Keratinocyte (primary cell): ENCODE results near the gene VASH2. TPM values are rescaled to one million over a fixed set of nuclear protein-coding genes. Genes with fewer than 3 reads are reported as not detected.

Source experiments
- DNase-seq: peaks from one replicate; pipeline ENCODE4 v3.0.0-alpha.2; 2011; ENCODE audit warnings: low read depth, missing footprints, low spot score
- FAIRE-seq: peaks from 2 replicates; lab custom pipeline; 2011; peaks lifted over from hg19 to GRCh38; lab: Jason Lieb, UNC
- H2AFZ ChIP-seq: 2 replicates; pipeline ENCODE4 v1.6.0; 2012; ENCODE audit warnings: low read length, control low read depth, inconsistent platforms; ENCODE audit not compliant: control insufficient read depth
- H3K27ac ChIP-seq: 2 replicates; pipeline ENCODE4 v1.5.1; 2011; ENCODE audit warnings: low read length; ENCODE audit not compliant: control insufficient read depth, insufficient read depth
- H3K27me3 ChIP-seq: 3 replicates; pipeline ENCODE4 v1.6.0; 2011; ENCODE audit warnings: low read length; ENCODE audit not compliant: control insufficient read depth, insufficient read depth; ENCODE audit errors: extremely low read depth
- H3K36me3 ChIP-seq, 2 experiments: 2 replicates in 1 of 2; 3 replicates in 1 of 2; pipeline ENCODE4 v1.5.1; 2011; ENCODE audit warnings: low read length in 2 of 2, mild to moderate bottlenecking in 1 of 2; ENCODE audit not compliant: control insufficient read depth in 2 of 2, insufficient read depth in 2 of 2; ENCODE audit errors: extremely low read depth in 1 of 2
- H3K4me1 ChIP-seq: 3 replicates; pipeline ENCODE4 v1.5.1; 2011; ENCODE audit warnings: low read length; ENCODE audit not compliant: control insufficient read depth, insufficient read depth; ENCODE audit errors: extremely low read depth
- H3K4me2 ChIP-seq: 3 replicates; pipeline ENCODE4 v1.6.0; 2011; ENCODE audit warnings: low read depth, low read length; ENCODE audit not compliant: control insufficient read depth, insufficient read depth; ENCODE audit errors: extremely low read depth
- H3K4me3 ChIP-seq, 3 experiments: fragments of 200-600 bp in 1 of 3; sonication (generic) in 1 of 3; 2 replicates in 2 of 3; 3 replicates in 1 of 3; pipeline ENCODE4 v1.5.1; 2011 to 2016; ENCODE audit warnings: low read length in 3 of 3, mild to moderate bottlenecking in 3 of 3, control low read depth in 2 of 3, inconsistent platforms in 1 of 3, low read depth in 1 of 3, mixed read lengths in 1 of 3, mixed run types in 1 of 3, moderate library complexity in 1 of 3; ENCODE audit not compliant: control insufficient read depth in 2 of 3, insufficient read depth in 2 of 3; ENCODE audit errors: extremely low read depth in 1 of 3
- H3K79me2 ChIP-seq: 2 replicates; pipeline ENCODE4 v1.6.0; 2012; ENCODE audit warnings: low read length; ENCODE audit not compliant: control insufficient read depth, insufficient read depth
- H3K9ac ChIP-seq: 3 replicates; pipeline ENCODE4 v1.6.0; 2011; ENCODE audit warnings: low read length; ENCODE audit not compliant: control insufficient read depth, insufficient read depth; ENCODE audit errors: extremely low read depth
- H3K9me1 ChIP-seq: 3 replicates; pipeline ENCODE4 v1.6.0; 2011; ENCODE audit warnings: low read length; ENCODE audit not compliant: control insufficient read depth, insufficient read depth; ENCODE audit errors: extremely low read depth
- H3K9me3 ChIP-seq: 2 replicates; pipeline ENCODE4 v1.5.1; 2012; ENCODE audit warnings: low read depth, low read length; ENCODE audit not compliant: control insufficient read depth
- H4K20me1 ChIP-seq: 3 replicates; pipeline ENCODE4 v1.6.0; 2011; ENCODE audit warnings: low read length; ENCODE audit not compliant: control insufficient read depth, insufficient read depth; ENCODE audit errors: extremely low read depth
- CTCF ChIP-seq, 3 experiments: IDR thresholded peaks in 1 of 3; conservative IDR thresholded peaks in 1 of 3; optimal IDR thresholded peaks in 1 of 3; 2 replicates in 2 of 3; 3 replicates in 1 of 3; pipeline versions ENCODE3 to v1.5.1; 2011; ENCODE audit warnings: low read length in 3 of 3, mild to moderate bottlenecking in 3 of 3, moderate library complexity in 2 of 3, control low read depth in 1 of 3, inconsistent platforms in 1 of 3; ENCODE audit not compliant: insufficient read depth in 2 of 3; ENCODE audit errors: extremely low read depth in 1 of 3
- EZH2 ChIP-seq: IDR thresholded peaks from one replicate; pipeline ENCODE4 v1.6.1; 2012; ENCODE audit warnings: inconsistent platforms, mild to moderate bottlenecking, low read length, moderate library complexity
- dilution Hi-C: fragments of 300-500 bp; cut with MboI; formaldehyde crosslinking; loops from one replicate; pipeline ENCODE4 v1.7.0; 2020; ENCODE audit warnings: low sequenced_read_pairs; ENCODE audit not compliant: extremely low pct_ligation_motif_present
- polyA plus RNA-seq, 5 experiments: library from polyadenylated mRNA; depleted of rRNA in 3 of 5; stranded (reverse) in 3 of 5; stranded (forward) in 1 of 5; unstranded in 1 of 5; fragments of >200 nt; gene quantifications; 1 replicate in 1 of 5; 2 replicates in 3 of 5; 3 replicates in 1 of 5; pipeline versions ENCODE4 v1.2.1 to v1.2.3, GENCODE V29; 2011 to 2012; ENCODE audit warnings: missing spikeins in 2 of 5, low read depth in 1 of 5, low replicate concordance in 1 of 5

Gene VASH2
- polyA plus RNA-seq, 1 donor (not counting 4 experiments of a cell fraction or from before 2014, with no cell fraction given): 0.04 TPM

- Histone ChIP-seq H2AFZ (no peak overlapping the region), H3K79me2 (no peaks in the 10 kb centered on the region), H4K20me1 (no peaks in the 10 kb centered on the region), H3K27ac (no peak overlapping the region), H3K36me3 (no peaks in the 10 kb centered on the region), H3K9me3 (no peaks in the 10 kb centered on the region), H3K4me1 (no peaks in the 10 kb centered on the region), H3K4me2 (no peak overlapping the region), H3K27me3 (peaks cover 17% of the 10 kb centered on the region), H3K4me3 (no peak overlapping the region), H3K9ac (no peak overlapping the region), H3K9me1 (no peaks in the 10 kb centered on the region)
- dilution Hi-C loops: no loop called here
- DNase-seq (no peak), FAIRE-seq (no peak)
- no peak for TF ChIP-seq EZH2
- TF ChIP-seq CTCF (optimal IDR thresholded peaks at IDR 0.05 in 1 of 3, IDR thresholded peaks at IDR 0.05 in 1 of 3, conservative IDR thresholded peaks at IDR 0.05 in 1 of 3; ENCODE audit: extremely low read depth in 1 of 3, insufficient read depth in 2 of 3, low read length in 3 of 3): no peak
These were observed 10.6 kb downstream of the VASH2 start for GRCh38 chr1:212960932-212961331.

- H3K27ac ChIP-seq: no peak overlapping the region
- no peak overlapping the region for H2AFZ ChIP-seq
- no peak overlapping the region for H3K4me3 ChIP-seq
- no peak overlapping the region for H3K4me2 ChIP-seq
- DNase-seq (no peak), FAIRE-seq (no peak)
- H3K27me3 ChIP-seq: peaks cover 17% of the 10 kb centered on the region
- no peaks in the 10 kb centered on the region for H3K36me3 ChIP-seq
- dilution Hi-C loops: no loop called here
- no peaks in the 10 kb centered on the region for H3K4me1 ChIP-seq
- no peaks in the 10 kb centered on the region for H4K20me1 ChIP-seq
- H3K9me1 ChIP-seq: no peaks in the 10 kb centered on the region
- H3K79me2 ChIP-seq: no peaks in the 10 kb centered on the region
- H3K9ac ChIP-seq: no peak overlapping the region
- H3K9me3 ChIP-seq: no peaks in the 10 kb centered on the region
- TF ChIP-seq EZH2 (no peak), CTCF (optimal IDR thresholded peaks at IDR 0.05 in 1 of 3, IDR thresholded peaks at IDR 0.05 in 1 of 3, conservative IDR thresholded peaks at IDR 0.05 in 1 of 3; ENCODE audit: extremely low read depth in 1 of 3, insufficient read depth in 2 of 3, low read length in 3 of 3) (no peak)
These were observed 12.2 kb downstream of the VASH2 start for GRCh38 chr1:212962509-212962908.
